ENCODE results near the gene NRAP. TPM values are rescaled to one million over a fixed set of nuclear protein-coding genes. Genes with fewer than 3 reads are reported as not detected.
A peak's percentile ranks its signal among the peaks of the same experiment; 100 is the strongest.

Gene NRAP
- total RNA-seq, 1 experiment from 2014 or later = not detected

DNA sequence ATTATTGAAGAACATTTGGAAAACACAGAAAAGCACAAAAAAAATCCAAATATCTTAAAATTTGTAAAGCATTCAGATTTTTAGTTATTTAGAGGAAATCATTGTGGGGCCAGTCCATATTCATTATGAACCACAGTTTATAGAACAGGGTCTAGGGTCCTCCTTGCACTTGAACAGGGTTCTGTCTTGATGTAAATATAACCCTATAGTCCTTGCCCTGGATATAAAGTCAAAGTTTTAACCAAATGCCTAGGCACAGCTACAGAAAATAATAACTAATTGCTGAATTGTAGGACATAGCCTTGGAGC is 41.5 kb upstream of the NRAP start:
- Histone ChIP-seq H3K27me3 (ENCODE audit: insufficient read depth, low read depth) (no peaks in the 10 kb centered on the region), H3F3A (ENCODE audit: insufficient read depth, low read depth) (no peaks in the 10 kb centered on the region), H2AFZ (no peak overlapping the region), H3K9me3 (ENCODE audit: insufficient read depth, low read depth) (no peaks in the 10 kb centered on the region), H4K20me1 (ENCODE audit: insufficient read depth) (no peaks in the 10 kb centered on the region), H3K27ac (no peak overlapping the region), H3K9me2 (ENCODE audit: insufficient read depth) (no peaks in the 10 kb centered on the region), H3K36me3 (ENCODE audit: low read depth) (no peaks in the 10 kb centered on the region), H3K79me2 (ENCODE audit: low read depth) (no peaks in the 10 kb centered on the region), H3K4me1 (replicated peaks; ENCODE audit: insufficient read depth) (no peaks in the 10 kb centered on the region), H3K4me2 (no peak overlapping the region), H3K4me3 (no peak overlapping the region)
- no TSS peak for BruUV-seq (replicated peaks)
- TF ChIP-seq, protein P1, sequence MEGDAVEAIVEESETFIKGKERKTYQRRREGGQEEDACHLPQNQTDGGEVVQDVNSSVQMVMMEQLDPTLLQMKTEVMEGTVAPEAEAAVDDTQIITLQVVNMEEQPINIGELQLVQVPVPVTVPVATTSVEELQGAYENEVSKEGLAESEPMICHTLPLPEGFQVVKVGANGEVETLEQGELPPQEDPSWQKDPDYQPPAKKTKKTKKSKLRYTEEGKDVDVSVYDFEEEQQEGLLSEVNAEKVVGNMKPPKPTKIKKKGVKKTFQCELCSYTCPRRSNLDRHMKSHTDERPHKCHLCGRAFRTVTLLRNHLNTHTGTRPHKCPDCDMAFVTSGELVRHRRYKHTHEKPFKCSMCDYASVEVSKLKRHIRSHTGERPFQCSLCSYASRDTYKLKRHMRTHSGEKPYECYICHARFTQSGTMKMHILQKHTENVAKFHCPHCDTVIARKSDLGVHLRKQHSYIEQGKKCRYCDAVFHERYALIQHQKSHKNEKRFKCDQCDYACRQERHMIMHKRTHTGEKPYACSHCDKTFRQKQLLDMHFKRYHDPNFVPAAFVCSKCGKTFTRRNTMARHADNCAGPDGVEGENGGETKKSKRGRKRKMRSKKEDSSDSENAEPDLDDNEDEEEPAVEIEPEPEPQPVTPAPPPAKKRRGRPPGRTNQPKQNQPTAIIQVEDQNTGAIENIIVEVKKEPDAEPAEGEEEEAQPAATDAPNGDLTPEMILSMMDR (conservative IDR thresholded peaks at IDR 0.05) = no peak
- no peak for TF ChIP-seq EZH2 (IDR thresholded peaks at IDR 0.05; ENCODE audit: low read depth)
- intact Hi-C loops (cut with micrococcal nuclease; ENCODE audit: unreplicated experiment) = loop anchor here (1.0 to 10.0 kb wide), 3 partner anchors 94 to 398 kb away; partner anchors contain the start of genes DCLRE1A and NHLRC2
- no peak for DNase-seq
- POLR2A ChIA-PET (ENCODE audit: unreplicated experiment) = no interaction called here
- CTCF ChIA-PET = interaction anchor here (0.6 kb wide), 1 partner anchor 391 kb away, joined by 3 read pairs; no protein-coding TSS in a partner anchor

DNA sequence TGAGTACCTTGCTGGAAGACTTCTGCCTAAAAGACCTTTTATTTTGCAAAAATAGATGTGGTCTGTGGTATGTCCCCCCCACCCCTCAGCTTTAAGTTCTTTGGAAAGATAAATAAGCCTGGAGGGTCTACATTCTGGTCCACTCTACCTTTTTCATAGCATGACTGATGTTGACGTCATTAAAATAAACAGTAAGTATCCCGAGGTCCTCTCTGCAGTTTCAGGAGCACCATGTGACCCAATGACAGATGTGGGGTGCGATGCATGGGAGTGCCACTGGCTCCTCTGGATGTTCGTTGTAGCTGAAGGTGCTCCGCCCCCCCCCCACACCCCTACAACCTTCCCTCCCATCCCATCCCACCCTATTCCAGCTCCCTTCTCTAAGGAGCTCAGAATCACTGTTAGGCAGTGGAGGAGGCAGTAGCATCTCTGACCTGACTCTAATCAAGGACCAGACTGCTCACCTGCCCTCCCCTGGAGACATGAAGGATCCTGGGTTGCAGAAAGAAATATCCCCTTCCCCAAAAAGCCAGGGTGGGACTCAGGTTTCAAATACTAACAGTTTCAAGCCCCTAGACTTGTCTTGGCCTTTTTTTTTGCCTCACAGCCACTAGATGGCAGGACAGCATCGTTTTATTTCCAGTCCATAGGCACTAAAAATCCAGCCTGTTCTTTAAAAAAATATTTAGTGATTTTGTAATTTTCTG is 40.9 kb upstream of the NRAP start:
- CTCF ChIA-PET = interaction anchor here (0.6 to 0.7 kb wide), 2 partner anchors 392 to 599 kb away, joined by 3 read pairs; no protein-coding TSS in a partner anchor
- no peaks in the 10 kb centered on the region for H3K27me3 ChIP-seq (ENCODE audit: insufficient read depth, low read depth)
- no peaks in the 10 kb centered on the region for H3K4me1 ChIP-seq (replicated peaks; ENCODE audit: insufficient read depth)
- H3K36me3 ChIP-seq (ENCODE audit: low read depth) = no peaks in the 10 kb centered on the region
- no peaks in the 10 kb centered on the region for H3K9me3 ChIP-seq (ENCODE audit: insufficient read depth, low read depth)
- intact Hi-C loops (cut with micrococcal nuclease; ENCODE audit: unreplicated experiment) = loop anchor here (1.0 to 10.0 kb wide), 3 partner anchors 94 to 399 kb away; partner anchors contain the start of genes DCLRE1A and NHLRC2
- H3K79me2 ChIP-seq (ENCODE audit: low read depth) = no peaks in the 10 kb centered on the region
- no TSS peak for BruUV-seq (replicated peaks)
- no peaks in the 10 kb centered on the region for H4K20me1 ChIP-seq (ENCODE audit: insufficient read depth)
- no peaks in the 10 kb centered on the region for H3F3A ChIP-seq (ENCODE audit: insufficient read depth, low read depth)
- POLR2A ChIA-PET (ENCODE audit: unreplicated experiment) = no interaction called here
- no peak for DNase-seq
- no peak overlapping the region for H3K4me2 ChIP-seq
- H2AFZ ChIP-seq = no peak overlapping the region
- no peak overlapping the region for H3K27ac ChIP-seq
- no peaks in the 10 kb centered on the region for H3K9me2 ChIP-seq (ENCODE audit: insufficient read depth)
- H3K4me3 ChIP-seq = no peak overlapping the region
- TF ChIP-seq, protein P1 (conservative IDR thresholded peaks at IDR 0.05) = peak; percentile 76
- TF ChIP-seq EZH2 (IDR thresholded peaks at IDR 0.05; ENCODE audit: low read depth) = no peak

DNA sequence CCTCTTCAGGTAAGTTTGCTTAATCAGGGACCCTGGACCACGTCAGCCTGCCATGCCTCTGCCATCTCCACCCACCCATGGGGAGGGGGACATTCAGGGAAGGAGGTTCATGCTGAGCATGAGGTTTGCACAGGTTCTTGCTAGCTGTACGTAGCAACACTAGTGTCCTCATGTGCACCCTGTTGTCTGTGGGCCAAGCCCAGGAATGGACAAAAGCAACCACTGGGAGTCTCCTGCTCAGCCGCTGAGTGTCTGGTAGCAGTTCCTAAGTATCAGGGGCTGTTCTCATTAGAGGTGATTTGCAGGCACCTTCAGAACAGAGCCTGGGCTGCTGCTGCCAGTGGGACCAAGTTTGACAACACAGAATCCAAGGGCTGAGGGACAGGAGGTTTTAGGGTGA is 33.8 kb upstream of the NRAP start:
- H3K4me2 ChIP-seq = no peak overlapping the region
- H3K79me2 ChIP-seq (ENCODE audit: low read depth) = no peaks in the 10 kb centered on the region
- no peaks in the 10 kb centered on the region for H3K9me3 ChIP-seq (ENCODE audit: insufficient read depth, low read depth)
- H3K27me3 ChIP-seq (ENCODE audit: insufficient read depth, low read depth) = no peaks in the 10 kb centered on the region
- no TSS peak for BruUV-seq (replicated peaks)
- H3K9me2 ChIP-seq (ENCODE audit: insufficient read depth) = no peaks in the 10 kb centered on the region
- POLR2A ChIA-PET (ENCODE audit: unreplicated experiment) = no interaction called here
- DNase-seq = no peak
- intact Hi-C loops (cut with micrococcal nuclease; ENCODE audit: unreplicated experiment) = no loop called here
- H3K4me1 ChIP-seq (replicated peaks; ENCODE audit: insufficient read depth) = no peaks in the 10 kb centered on the region
- H4K20me1 ChIP-seq (ENCODE audit: insufficient read depth) = no peaks in the 10 kb centered on the region
- no peak overlapping the region for H2AFZ ChIP-seq
- H3F3A ChIP-seq (ENCODE audit: insufficient read depth, low read depth) = no peaks in the 10 kb centered on the region
- no peak overlapping the region for H3K4me3 ChIP-seq
- H3K27ac ChIP-seq = no peak overlapping the region
- no peaks in the 10 kb centered on the region for H3K36me3 ChIP-seq (ENCODE audit: low read depth)
- TF ChIP-seq EZH2 (IDR thresholded peaks at IDR 0.05; ENCODE audit: low read depth) = no peak
- TF ChIP-seq, protein P1 (conservative IDR thresholded peaks at IDR 0.05) = no peak
- CTCF ChIA-PET = no interaction called here
